Amniotic epithelial cell (primary cell): ENCODE measurements around the gene TIMM50.
"Not testable (repeated sequence)": the region's sequence is repeated elsewhere in the genome, so short reads cannot be mapped to it uniquely, and the experiment has no call there.

ENCODE experiments used
- DNase-seq: peaks from one replicate; pipeline ENCODE4 v3.0.0-alpha.2; 2010; ENCODE audit warnings: low read depth

Gene TIMM50

GRCh38 chr19:39469567-39469966, 11.1 kb upstream of the TIMM50 start:
- no peak for DNase-seq

GRCh38 chr19:39470724-39471339, 9.8 kb upstream of the TIMM50 start:
- peak; percentile 60 for DNase-seq

- DNase-seq, result no peak
Observed at GRCh38 chr19:39471756-39472536, 8.7 kb upstream of the TIMM50 start.

GRCh38 chr19:39472746-39473442, 7.7 kb upstream of the TIMM50 start:
- DNase-seq, result no peak

GRCh38 chr19:39473443-39473960, 7.1 kb upstream of the TIMM50 start:
- DNase-seq, result no peak

GRCh38 chr19:39474139-39474620, 6.5 kb upstream of the TIMM50 start:
- DNase-seq, result peak; percentile 32

- DNase-seq, result no peak
Observed at GRCh38 chr19:39475748-39476147, 4.9 kb upstream of the TIMM50 start.

GRCh38 chr19:39479319-39479801, 1.3 kb upstream of the TIMM50 start:
- not testable (repeated sequence) for DNase-seq

- DNase-seq, result no peak
Observed at GRCh38 chr19:39479916-39480315, 722 bp upstream of the TIMM50 start.

- no peak for DNase-seq
Observed at GRCh38 chr19:39481229-39481545, 549 bp downstream of the TIMM50 start.

GRCh38 chr19:39481676-39482075, 1.0 kb downstream of the TIMM50 start:
- no peak for DNase-seq

GRCh38 chr19:39483141-39483540, 2.5 kb downstream of the TIMM50 start:
- no peak for DNase-seq

- DNase-seq, result no peak
Observed at GRCh38 chr19:39489756-39490155, 9.1 kb downstream of the TIMM50 start.

- DNase-seq, result no peak
Observed at GRCh38 chr19:39492225-39492624, 11.6 kb downstream of the TIMM50 start.

- DNase-seq, result no peak
Observed at GRCh38 chr19:39492788-39493187, 12.2 kb downstream of the TIMM50 start.

- DNase-seq, result no peak
Observed at GRCh38 chr19:39494661-39495060, 14.0 kb downstream of the TIMM50 start.

- no peak for DNase-seq
Observed at GRCh38 chr19:39496063-39496462, 15.4 kb downstream of the TIMM50 start.

- DNase-seq, result no peak
Observed at GRCh38 chr19:39497701-39497995, 17.0 kb downstream of the TIMM50 start.

- DNase-seq, result peak; percentile 16
Observed at GRCh38 chr19:39497996-39498797, 17.6 kb downstream of the TIMM50 start.

- DNase-seq, result no peak
Observed at GRCh38 chr19:39498798-39499642, 18.4 kb downstream of the TIMM50 start, which contains the start of gene DLL3. Gene DLL3, plus strand, starts transcription at chr19:39498947. Its CDS starts 28 bp downstream, at chr19:39498975.

- DNase-seq, result no peak
Observed at GRCh38 chr19:39499932-39500331, 19.3 kb downstream of the TIMM50 start.
